Liver (tissue), 9 donors: ENCODE data around the gene CBX5. TPM values are rescaled to one million over a fixed set of nuclear protein-coding genes. Genes with fewer than 3 reads are reported as not detected.
"Not testable (repeated sequence)": the region's sequence is repeated elsewhere in the genome, so short reads cannot be mapped to it uniquely, and the experiment has no call there.

Source experiments
- DNase-seq: peaks from one replicate; pipeline ENCODE4 v3.0.0-alpha.2; 2017; ENCODE audit warnings: low spot score
- H3K27ac ChIP-seq, 2 donors: one replicate each; pipeline ENCODE4 v1.7.0; 2013; ENCODE audit warnings: inconsistent platforms in 2 of 2, low read length in 2 of 2, control low read depth in 1 of 2, low read depth in 1 of 2, mild to moderate bottlenecking in 1 of 2
- H3K27me3 ChIP-seq, 4 donors: one replicate each; pipeline versions ENCODE4 v1.6.1 to v1.7.0; 2013; ENCODE audit warnings: low read length in 3 of 4, inconsistent platforms in 1 of 4, mild to moderate bottlenecking in 1 of 4, moderate library complexity in 1 of 4; ENCODE audit not compliant: control insufficient read depth in 4 of 4, insufficient read depth in 4 of 4
- H3K36me3 ChIP-seq, 4 donors: one replicate each; pipeline versions ENCODE4 v1.6.1 to v1.7.0; 2013; ENCODE audit warnings: low read length in 3 of 4, mild to moderate bottlenecking in 3 of 4, low read depth in 1 of 4, moderate library complexity in 1 of 4; ENCODE audit not compliant: control insufficient read depth in 4 of 4, insufficient read depth in 3 of 4
- H3K4me1 ChIP-seq, 4 donors: one replicate each; pipeline versions ENCODE4 v1.6.1 to v1.7.0; 2013; ENCODE audit warnings: low read length in 3 of 4, mild to moderate bottlenecking in 3 of 4, moderate library complexity in 1 of 4; ENCODE audit not compliant: control insufficient read depth in 4 of 4, insufficient read depth in 4 of 4
- H3K4me3 ChIP-seq, 3 donors: one replicate each; pipeline versions ENCODE4 v1.6.1 to v1.7.0; 2013; ENCODE audit warnings: low read length in 3 of 3, control low read depth in 1 of 3, low read depth in 1 of 3, mild to moderate bottlenecking in 1 of 3
- H3K9ac ChIP-seq, 2 donors: one replicate each; pipeline ENCODE4 v1.7.0; 2013; ENCODE audit warnings: low read length in 2 of 2, mild to moderate bottlenecking in 2 of 2, moderate library complexity in 2 of 2, control low read depth in 1 of 2, low read depth in 1 of 2
- H3K9me3 ChIP-seq, 4 donors: one replicate each; pipeline versions ENCODE4 v1.6.1 to v1.7.0; 2013; ENCODE audit warnings: low read length in 3 of 4; ENCODE audit not compliant: control insufficient read depth in 4 of 4
- EGR1 ChIP-seq, 2 donors: IDR thresholded peaks; 2 replicates each; pipeline ENCODE4 v1.6.1; 2016 to 2018; ENCODE audit warnings: antibody characterized with exemption in 2 of 2, low read depth in 2 of 2
- FOXA1 ChIP-seq: IDR thresholded peaks from 2 replicates; pipeline ENCODE4 v1.6.1; 2016; ENCODE audit warnings: antibody characterized with exemption
- GABPA ChIP-seq, 2 donors: IDR thresholded peaks in 1 of 2; conservative IDR thresholded peaks in 1 of 2; 2 replicates each; pipeline ENCODE4 v1.6.1; 2016; ENCODE audit warnings: antibody characterized with exemption in 2 of 2, mild to moderate bottlenecking in 1 of 2, moderate library complexity in 1 of 2
- RAD21 ChIP-seq, 2 donors: IDR thresholded peaks; 2 replicates each; pipeline ENCODE4 v1.6.1; 2016; ENCODE audit warnings: antibody characterized with exemption in 2 of 2, mild to moderate bottlenecking in 2 of 2
- YY1 ChIP-seq: IDR thresholded peaks from 2 replicates; pipeline ENCODE4 v1.6.1; 2016; ENCODE audit warnings: antibody characterized with exemption, mild to moderate bottlenecking
- WGBS: extraction: QIAGEN DNeasy Blood & Tissue Kit; methylation state at CpG from one replicate; pipeline ENCODE4 v1.1.7; 2013; 5-methylcytosine and 5-hydroxymethylcytosine counted together
- polyA plus RNA-seq, 2 donors: library from polyadenylated mRNA; stranded (reverse) in 1 of 2; unstranded in 1 of 2; fragments of 200-250 nt in 1 of 2; fragments of >200 nt in 1 of 2; fragmentation: Nextera tagmentation in 1 of 2; extraction: Ambion mirVana in 1 of 2; gene quantifications; one replicate each; pipeline versions ENCODE4 v1.2.1 to v1.2.3, GENCODE V29; 2013 to 2015
- total RNA-seq, 2 donors: library from RNA; depleted of rRNA; stranded (reverse); fragments of >200 nt; gene quantifications; one replicate each; pipeline ENCODE4 v1.2.3, GENCODE V29; 2014
- TF ChIP-seq, protein P1 (sequence below): fragments of 150-350 bp; IDR thresholded peaks from 2 replicates; pipeline ENCODE4 v1.5.1; 2017; ENCODE audit warnings: improper control_type of control experiment, low read depth, low read length; ENCODE audit not compliant: missing input control
- TF ChIP-seq, protein P2 (sequence below): IDR thresholded peaks from 2 replicates; pipeline ENCODE4 v1.6.1; 2016; ENCODE audit warnings: antibody characterized with exemption, mild to moderate bottlenecking
- donor health status: healthy.
- donor health status: healthy.
- donor health status: healthy.
- donor health status: healthy.
- donor health status: healthy.

Gene CBX5
- total and polyA plus RNA-seq, 4 donors: 4.4 to 62.3 (median 12.6) TPM

DNA sequence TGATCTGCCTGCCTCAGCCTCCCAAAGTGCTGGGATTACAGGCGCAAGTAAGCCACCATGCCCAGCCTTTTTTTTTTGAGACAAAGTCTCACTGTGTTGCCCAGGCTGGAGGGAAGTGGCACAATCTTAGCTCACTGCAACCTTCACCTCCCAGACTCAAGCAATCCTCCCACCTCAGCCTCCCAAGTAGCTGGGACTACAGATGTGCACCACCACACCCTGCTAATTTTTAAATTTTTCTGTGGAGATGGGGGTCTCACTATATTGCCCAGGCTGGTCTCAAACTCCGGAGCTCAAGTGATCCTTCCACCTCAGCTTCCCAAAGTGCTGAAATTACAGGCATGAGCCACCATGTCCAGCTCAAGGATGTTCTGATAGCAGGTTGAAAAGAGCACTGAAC is 85.3 kb downstream of the CBX5 start:
- not testable (repeated sequence) for DNase-seq, H3K4me3 ChIP-seq, H3K36me3 ChIP-seq, H3K27me3 ChIP-seq, H3K9ac ChIP-seq, H3K27ac ChIP-seq, H3K4me1 ChIP-seq, H3K9me3 ChIP-seq
- WGBS: 75% methylated on average over 2 of the region's 2 CpGs

DNA sequence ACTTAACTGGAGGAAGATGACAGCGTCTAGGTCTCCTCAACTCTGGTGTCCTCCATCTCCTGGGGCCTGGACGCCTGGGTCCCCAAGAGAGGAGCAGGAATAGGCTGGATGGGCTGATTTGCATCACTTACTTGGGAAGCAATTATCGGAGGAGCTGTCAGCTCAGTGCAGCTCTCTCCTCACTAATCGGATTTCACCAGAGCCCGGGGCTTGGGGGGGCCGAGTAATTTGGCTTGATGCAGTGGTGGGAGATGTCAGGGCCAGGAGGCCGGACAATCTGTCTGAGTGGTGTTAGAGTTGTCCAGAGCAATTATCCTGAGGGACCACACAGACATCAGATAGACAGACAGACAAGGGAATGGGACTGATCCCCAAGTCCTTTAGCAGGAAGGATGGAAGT is 86.5 kb downstream of the CBX5 start:
- H3K9ac ChIP-seq: no peak overlapping the region
- no peak for DNase-seq
- peaks cover 0 to 13% (median 3%) of the 10 kb centered on the region in 4 donors for H3K4me1 ChIP-seq
- TF ChIP-seq EGR1 (IDR thresholded peaks at IDR 0.05; ENCODE audit: low read depth in 2 of 2): no peak
- TF ChIP-seq, protein P1, sequence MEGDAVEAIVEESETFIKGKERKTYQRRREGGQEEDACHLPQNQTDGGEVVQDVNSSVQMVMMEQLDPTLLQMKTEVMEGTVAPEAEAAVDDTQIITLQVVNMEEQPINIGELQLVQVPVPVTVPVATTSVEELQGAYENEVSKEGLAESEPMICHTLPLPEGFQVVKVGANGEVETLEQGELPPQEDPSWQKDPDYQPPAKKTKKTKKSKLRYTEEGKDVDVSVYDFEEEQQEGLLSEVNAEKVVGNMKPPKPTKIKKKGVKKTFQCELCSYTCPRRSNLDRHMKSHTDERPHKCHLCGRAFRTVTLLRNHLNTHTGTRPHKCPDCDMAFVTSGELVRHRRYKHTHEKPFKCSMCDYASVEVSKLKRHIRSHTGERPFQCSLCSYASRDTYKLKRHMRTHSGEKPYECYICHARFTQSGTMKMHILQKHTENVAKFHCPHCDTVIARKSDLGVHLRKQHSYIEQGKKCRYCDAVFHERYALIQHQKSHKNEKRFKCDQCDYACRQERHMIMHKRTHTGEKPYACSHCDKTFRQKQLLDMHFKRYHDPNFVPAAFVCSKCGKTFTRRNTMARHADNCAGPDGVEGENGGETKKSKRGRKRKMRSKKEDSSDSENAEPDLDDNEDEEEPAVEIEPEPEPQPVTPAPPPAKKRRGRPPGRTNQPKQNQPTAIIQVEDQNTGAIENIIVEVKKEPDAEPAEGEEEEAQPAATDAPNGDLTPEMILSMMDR: no peak
- TF ChIP-seq, protein P2, sequence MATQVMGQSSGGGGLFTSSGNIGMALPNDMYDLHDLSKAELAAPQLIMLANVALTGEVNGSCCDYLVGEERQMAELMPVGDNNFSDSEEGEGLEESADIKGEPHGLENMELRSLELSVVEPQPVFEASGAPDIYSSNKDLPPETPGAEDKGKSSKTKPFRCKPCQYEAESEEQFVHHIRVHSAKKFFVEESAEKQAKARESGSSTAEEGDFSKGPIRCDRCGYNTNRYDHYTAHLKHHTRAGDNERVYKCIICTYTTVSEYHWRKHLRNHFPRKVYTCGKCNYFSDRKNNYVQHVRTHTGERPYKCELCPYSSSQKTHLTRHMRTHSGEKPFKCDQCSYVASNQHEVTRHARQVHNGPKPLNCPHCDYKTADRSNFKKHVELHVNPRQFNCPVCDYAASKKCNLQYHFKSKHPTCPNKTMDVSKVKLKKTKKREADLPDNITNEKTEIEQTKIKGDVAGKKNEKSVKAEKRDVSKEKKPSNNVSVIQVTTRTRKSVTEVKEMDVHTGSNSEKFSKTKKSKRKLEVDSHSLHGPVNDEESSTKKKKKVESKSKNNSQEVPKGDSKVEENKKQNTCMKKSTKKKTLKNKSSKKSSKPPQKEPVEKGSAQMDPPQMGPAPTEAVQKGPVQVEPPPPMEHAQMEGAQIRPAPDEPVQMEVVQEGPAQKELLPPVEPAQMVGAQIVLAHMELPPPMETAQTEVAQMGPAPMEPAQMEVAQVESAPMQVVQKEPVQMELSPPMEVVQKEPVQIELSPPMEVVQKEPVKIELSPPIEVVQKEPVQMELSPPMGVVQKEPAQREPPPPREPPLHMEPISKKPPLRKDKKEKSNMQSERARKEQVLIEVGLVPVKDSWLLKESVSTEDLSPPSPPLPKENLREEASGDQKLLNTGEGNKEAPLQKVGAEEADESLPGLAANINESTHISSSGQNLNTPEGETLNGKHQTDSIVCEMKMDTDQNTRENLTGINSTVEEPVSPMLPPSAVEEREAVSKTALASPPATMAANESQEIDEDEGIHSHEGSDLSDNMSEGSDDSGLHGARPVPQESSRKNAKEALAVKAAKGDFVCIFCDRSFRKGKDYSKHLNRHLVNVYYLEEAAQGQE: no peak
- no peak overlapping the region for H3K4me3 ChIP-seq
- H3K27me3 ChIP-seq: peaks cover 0 to 4% (median 1%) of the 10 kb centered on the region in 4 donors
- 69% methylated on average over 7 of the region's 7 CpGs for WGBS
- no peaks in the 10 kb centered on the region for H3K9me3 ChIP-seq
- no peaks in the 10 kb centered on the region for H3K36me3 ChIP-seq
- no peak overlapping the region for H3K27ac ChIP-seq

GRCh38 chr12:54191550-54192022 is 88.3 kb downstream of the CBX5 start:
- Histone ChIP-seq H3K36me3 (no peaks in the 10 kb centered on the region), H3K9me3 (no peaks in the 10 kb centered on the region), H3K27me3 (no peaks in the 10 kb centered on the region), H3K4me1 (peaks cover 2 to 16% (median 4%) of the 10 kb centered on the region in 4 donors), H3K4me3 (no peak overlapping the region), H3K9ac (no peak overlapping the region), H3K27ac (no peak overlapping the region)
- WGBS: under 1% methylated on average over 14 of the region's 14 CpGs
- DNase-seq: peak; percentile 76
- peak in 1 of 2 donors; percentile 68 for TF ChIP-seq GABPA (IDR thresholded peaks at IDR 0.05 in 1 of 2, conservative IDR thresholded peaks at IDR 0.05 in 1 of 2)
- TF ChIP-seq RAD21 (IDR thresholded peaks at IDR 0.05): peak; percentile 85 to 86
- no peak for TF ChIP-seq FOXA1
- TF ChIP-seq, protein P1: peak; percentile 84
- no peak for TF ChIP-seq YY1
